NCI-H2171 treated with DMSO at 0.1 percent for 48 hours (cell line): ENCODE data around the gene PRR20G.

Experiments
- DNase-seq: peaks from one replicate; lab custom pipeline; 2025; lab: John Stamatoyannopoulos, UW

Gene PRR20G

DNA sequence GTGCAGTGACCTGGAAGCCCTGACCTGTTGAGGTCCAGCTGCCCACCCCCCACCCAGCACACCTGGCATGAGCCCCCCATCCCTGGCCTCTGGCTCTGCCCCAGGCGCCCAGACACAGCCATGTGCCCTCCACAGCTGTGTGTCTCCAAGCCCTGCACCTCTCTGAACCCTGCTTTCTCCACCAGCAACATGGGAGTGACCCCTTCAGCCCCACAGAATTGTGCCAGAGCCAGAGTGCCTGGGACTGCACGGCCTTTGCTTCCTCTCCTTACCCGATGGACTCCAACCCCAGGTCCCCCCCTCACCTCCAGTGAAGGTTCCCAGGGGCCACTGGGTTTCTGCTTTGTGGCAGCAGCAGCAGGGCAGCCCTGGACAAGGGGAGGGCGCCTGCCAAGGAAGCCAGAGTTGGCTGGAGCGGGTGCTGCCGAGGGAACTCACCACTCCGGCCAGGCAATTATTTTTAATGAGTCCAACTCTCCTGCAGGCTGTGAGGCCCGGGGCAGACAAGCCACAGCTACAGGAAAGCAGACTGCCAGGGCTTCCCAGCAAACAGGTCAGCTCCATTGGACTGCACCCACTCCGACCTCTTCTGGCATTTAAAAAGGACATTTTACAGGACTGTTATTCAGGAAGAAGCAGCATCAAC is 24.1 kb downstream of the PRR20G start:
- no peak for DNase-seq

DNA sequence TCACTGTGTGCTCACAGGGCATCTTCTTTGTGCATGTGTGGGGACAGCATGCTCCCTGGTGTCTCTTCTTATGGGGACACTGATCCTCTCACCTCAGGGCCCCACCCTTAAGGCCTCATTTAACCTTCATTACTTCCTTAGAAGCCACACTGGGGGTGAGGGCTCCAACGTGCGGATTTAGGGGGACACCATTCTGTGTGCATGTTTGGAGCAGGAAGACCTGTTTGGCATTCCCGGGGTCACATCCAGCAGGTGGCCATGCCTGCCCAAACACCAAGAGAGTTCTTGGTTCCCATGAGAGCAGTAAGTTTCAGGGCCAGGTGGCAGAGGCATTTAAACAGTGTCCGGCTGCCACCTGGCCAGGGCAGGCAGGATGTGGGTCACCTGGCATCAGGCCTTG is 24.8 kb downstream of the PRR20G start:
- no peak for DNase-seq

DNA sequence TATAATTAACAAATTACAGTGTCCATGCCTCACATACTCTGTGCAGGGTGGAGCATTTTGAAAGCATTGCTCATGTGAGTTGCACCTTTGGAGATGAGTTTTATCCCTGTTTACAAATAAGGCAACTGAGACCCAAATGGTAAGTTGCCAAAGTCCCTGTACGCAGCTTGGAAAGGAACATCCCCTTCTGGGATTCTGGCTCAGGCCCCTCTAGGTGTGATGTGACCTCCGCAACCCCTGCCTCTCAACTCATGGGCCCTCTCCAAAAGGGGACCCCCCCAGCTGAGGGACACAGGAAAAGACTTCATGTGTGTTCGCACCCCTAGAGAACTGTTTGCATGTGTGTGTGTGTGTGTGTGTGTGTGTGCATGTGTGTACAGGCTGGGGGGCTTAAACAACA is 25.3 kb downstream of the PRR20G start:
- no peak for DNase-seq

DNA sequence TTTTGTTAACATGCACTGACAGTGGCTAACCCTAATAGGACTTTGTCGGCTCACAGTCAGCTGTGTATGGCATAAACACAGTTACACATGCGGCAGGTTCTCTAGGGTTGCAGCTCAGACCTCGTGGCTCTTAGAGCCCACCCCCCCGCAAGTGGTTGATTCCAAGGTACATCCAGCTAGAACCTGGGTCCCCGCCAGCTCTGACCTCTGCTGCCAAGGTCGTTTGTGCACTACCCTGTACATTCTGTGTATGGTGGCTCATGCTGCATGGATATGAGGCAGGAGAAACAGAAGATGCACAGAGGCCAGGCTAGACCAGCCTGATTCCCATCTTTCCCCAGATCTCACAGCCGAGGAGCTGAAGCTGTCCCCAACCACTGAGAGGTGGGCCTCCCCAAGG is 25.9 kb downstream of the PRR20G start:
- DNase-seq: no peak

DNA sequence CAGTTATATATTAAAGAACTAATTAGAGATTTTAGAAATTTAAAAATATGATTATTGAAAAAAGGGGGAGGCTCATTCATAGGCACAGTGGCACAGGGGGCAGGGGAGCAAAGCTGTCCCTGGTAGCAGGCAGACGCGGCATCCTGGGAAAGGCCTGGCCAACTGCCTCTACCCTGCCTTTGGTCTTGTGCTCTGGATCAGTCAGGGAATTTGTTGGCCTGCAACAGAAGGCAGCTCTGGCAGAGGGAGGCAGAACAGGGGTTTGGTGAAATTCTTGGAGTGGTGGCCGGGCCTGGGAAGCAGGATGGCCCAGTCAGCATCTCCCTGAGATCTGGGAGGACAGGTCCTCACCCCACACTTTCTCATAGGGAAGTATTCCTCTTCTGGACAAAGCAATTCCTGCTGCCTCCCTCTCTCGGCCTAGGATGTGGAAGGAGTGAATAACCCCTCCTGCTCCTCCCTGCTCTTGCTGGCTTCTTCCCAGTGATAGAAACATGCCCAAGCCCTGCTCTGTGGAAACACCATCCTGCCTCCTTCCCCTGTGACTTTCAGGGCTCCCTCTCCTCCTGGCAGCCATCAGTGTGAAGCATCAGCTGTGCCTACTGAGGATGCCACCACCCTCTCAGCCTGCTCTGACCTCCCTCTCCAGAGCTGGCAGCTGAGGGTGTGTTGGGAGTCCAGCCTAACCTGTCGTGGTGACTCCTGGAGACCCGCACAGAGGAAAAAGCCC is 26.9 kb downstream of the PRR20G start:
- DNase-seq: no peak

DNA sequence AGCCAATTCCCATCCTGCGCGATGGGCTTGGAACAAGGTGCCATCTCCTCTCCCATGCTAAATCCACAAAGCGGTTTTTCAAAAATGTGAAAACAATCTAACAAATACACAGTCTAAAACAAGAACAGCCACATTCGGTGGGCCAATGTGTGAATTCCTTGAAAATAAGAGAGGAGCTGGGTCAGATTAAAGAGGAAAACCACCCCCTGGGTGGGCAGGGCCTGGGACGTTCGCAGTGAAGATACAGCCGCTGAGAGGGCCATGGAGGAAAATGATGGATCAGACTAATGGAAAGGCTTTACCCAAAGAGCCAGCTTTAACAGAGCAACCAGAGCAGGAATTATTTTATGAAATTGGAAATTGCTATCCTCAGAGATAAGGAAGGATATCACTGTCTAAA is 27.4 kb downstream of the PRR20G start:
- DNase-seq: no peak

DNA sequence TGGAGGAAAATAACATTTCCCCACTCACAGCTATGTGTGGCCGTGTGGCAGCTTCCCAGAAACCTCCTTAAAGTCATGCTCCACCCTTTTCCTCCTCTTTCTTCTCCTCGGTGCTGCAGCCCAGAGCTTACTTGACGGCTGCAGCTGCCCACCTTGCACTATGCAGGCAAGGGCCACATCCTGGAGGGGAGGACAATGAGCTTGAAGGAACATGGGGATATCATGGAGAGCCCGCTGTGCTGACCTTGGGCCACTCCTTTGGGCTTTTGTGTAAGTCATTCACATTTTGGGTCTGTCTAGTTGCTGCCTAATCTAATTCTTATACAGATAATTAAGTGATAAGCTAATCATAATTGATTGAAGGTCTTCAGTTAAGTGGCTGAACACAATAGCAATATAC is 28.0 kb downstream of the PRR20G start:
- no peak for DNase-seq

DNA sequence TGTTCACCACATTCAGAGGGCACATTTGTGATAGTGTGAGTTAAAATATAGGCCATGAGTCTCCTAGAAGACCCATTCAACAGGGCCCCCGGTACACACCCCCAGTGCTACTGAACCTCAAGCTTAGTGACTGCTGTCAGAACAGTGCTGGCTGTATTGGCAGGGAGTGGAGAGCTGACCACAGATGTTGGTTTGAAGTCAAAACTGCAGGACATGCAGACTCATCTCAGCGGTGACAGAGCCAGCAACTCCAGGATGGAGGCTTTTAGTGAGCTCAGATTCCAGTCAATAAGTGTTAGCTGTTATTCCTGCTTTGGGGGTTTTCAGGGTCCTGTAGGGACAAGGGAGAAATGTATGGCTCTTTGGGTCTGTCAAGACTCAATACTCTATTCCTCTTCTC is 29.1 kb downstream of the PRR20G start:
- no peak for DNase-seq

DNA sequence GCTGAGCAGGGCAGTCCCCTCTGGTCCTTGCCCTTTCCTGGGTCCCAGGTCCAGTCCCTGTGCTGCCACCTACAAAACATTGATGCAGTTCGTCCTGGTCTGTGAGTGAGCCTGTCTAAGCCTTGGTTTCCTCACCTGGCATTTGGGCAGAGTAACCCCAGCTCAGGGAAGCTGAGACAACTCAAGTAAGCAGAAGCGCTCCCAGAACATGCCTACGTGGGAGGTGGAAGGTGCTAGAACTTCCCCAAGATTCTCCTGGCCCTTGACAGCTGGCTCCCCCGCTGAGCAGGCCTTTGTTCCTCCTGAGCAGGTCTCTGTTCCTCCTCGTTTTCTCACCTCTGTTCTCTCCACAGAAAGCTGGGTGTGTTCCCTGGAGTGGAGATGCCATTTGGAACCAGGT is 30.5 kb downstream of the PRR20G start:
- DNase-seq: no peak

DNA sequence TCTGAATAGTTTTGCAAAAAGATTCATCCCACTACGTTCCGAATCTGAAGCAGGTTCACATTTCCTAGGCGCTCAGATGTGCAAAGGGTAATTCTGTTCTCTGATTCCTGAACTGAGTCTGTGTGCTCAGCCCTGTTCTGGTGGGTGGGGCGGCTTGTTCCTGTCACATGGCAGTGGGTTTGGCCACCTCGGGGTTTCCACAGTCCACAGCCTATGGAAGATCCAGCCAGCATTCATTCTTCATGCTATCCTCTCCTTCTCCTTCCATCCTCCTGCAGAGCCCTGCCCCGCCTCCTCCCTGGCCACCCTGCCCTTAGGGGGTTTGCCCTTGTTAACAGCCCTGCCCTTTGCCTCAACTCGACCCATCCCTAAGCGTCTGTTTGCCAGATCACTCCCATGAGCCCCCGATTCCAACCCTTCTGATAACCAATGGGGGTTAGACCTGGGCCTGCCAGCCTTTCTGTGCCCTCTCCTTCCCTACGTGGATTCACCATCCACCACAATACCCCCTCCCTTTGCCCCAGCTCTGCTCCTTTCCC is 31.0 kb downstream of the PRR20G start:
- DNase-seq: no peak

DNA sequence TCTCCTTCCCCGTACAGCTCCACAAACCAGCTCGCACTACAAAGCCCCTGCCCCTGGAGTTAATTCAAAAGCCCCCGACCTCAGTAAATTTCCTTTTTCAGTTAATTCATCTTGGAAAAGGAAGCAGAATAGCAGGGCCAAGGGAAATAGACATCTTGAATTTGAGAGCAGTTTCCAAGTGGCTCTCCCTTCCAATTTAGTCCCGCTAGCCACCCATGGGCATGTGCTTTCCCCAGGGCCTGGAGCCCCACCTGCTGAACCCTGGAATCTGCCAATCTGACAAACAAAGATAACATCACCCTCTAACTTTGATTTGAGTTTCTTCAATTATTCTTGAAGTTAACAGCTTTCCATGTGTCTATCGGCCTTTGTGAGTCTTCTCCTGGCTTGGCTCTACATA is 31.7 kb downstream of the PRR20G start:
- DNase-seq: no peak

DNA sequence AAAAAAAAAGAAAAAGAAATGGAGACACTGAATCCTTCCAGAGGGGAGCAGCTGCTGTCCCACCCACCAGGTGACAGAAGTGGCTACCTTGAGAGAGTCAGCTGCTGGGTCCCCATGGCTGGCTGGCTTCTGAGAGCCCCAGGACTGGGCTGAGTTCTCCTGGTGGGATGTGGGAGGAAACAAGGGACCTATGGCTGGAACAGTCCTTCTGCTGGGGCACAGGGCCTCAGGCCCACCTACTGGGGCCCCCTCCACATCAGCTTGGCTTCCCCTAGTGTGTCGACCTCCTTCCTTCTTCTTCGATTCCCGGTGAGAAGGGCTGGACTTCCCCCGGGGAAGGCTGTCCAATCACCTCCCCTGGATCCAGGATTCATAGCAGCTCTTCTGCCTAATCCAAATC is 32.3 kb downstream of the PRR20G start:
- no peak for DNase-seq

DNA sequence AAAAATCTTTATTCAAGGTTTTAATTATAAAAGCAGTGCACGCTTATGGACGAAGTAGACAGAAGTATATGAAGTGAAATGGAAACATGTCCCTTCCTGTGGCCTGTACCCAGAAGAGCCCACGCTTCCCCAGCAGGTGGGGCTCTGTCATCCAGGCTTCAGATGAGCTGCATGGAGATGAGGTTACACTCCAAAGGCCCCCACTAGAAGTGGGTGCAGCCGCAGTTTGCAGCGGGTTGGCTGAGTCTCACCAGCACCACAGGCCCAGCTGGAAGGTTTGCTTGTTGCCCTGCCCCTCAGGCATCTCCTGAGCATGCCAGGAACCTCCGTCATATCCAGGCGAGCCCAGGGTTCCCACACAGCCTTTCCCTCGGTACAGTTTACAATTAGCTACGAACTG is 33.1 kb downstream of the PRR20G start:
- DNase-seq: no peak

DNA sequence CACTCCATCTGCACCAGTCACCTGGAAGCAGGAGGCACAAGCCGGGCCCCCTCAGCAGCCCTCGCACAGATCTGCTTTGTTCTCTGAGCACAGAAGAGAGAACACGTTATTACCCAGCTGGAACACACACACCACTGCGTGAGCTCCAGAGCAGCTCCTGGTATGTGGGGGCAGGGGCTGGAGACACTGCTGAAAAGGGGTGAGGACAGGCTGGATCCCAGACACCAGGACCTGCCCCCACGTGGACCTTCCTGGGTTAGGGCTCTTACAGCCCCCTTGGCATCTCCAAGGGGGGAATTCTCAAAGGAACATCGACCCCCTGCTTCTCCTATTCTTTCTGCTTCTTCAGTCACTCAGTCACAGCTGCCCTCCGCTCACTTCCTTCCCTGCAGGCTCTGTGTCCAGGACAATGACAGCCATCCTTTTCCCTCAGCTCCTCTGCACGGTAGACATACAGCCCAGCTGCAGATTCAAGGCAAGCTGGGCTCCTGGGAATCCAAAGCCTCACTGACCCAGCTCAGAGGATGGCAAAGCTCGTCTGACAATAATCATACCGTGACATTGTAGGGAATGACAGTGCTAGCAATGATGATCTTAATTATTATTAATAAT is 33.7 kb downstream of the PRR20G start:
- DNase-seq: no peak

DNA sequence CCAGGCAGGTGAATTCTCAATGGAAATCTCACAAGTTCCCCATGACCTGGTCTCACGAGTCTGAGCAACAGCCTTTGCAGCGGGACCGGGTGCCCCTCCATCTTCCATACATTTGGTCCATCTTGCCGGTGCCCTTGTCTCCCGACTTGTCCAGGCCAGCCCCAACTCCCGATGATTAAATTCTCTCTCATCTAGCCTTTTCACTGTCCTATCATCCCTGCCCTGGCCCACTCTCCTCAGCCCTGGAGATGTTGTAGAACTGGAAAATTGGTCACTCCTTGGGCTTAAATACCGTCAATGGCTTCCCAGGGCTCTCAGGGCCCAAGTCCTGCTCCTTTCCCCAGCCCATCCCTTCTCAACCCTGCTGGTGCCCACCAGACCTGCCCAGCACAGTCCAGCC is 34.4 kb downstream of the PRR20G start:
- DNase-seq: no peak

DNA sequence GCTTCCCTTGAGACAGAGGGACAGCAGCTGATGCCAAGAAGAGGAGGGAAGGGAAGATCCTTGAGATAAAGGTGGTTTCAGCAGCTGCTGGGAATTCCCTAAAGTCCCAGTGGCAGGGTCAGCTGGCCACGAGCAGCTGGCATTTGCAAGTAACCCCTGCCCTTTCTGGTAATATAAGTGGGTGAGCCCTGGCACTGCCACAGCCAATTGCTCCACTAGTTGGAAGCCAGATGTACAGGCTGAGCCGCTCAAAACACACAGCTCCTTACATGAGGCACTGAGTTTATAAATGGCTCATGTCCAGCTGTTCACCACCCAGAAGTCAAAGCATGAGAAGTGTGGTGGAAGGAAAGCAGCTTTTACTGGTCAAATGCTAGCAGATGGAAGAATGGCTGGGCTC is 35.4 kb downstream of the PRR20G start:
- DNase-seq: no peak

DNA sequence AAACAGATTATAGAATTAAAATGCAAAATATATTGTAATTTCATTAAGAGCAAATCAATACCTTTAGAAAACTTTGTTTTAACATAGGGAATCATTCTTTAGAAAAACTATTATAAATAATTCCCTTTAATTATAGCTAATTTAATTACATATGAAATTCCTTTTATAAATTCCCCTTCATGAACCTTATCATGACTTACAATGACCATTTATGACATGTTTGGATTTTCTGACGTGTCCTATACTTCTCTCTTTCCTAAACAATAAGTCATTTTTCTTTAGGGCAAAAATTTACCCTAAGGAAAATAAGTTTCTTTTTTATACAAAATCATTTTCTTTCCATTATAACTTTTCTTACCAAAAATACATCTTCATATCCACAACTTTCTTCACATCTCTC is 37.8 kb downstream of the PRR20G start:
- no peak for DNase-seq

DNA sequence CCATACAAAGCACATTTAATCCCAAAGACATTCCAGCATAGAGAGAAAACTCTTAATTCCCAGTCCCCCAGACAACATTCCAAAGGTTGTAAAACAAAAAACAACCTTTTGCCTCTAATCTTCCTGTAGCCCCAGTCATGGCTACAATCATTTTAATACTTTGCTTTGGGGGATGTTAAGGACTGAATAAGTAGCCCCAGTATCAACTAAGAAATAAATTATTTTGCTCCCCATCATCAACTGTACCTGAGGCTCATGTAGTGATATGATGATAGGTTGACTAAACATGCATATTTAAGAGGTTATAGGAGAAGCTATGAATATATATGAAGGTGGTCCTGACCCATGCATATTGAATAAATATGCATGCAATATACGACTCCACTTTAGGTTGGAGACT is 40.6 kb downstream of the PRR20G start:
- DNase-seq: no peak

DNA sequence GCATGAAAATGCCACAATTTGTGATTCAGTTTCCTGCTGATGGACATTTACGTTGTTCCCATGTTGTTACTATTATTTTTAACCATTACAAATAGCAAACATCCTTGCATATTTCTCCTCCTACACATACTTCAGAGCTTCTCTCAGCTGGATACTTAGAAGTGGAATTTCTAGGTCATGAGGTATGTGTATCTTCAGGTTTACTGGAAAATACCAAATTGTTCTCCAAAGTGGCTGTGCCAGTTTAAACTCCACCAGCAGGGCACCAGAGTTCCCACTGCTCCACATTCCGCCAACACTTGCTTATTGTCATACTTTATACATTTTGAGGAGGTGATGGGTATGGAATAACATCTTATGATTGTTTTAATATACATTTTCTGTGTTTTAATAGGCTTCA is 49.2 kb downstream of the PRR20G start:
- DNase-seq: no peak

DNA sequence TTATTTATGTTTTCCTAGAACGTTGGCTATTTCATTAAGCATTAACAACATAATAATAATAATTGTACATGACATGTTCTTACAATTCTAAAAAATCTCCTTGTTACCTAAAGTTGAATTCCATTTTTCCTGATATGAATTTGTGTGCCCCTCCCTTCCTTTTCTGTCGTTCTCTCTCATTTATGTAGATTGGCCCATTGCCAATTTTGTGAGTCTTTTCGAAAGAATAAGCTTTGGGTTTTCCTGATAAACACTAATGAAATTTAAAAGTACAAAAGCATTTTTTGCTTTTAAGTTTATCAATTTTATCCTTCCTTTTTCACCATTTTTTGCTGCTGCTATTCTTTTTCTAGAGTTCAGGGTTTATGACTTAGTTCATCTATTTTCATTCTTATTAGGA is 50.0 kb downstream of the PRR20G start:
- no peak for DNase-seq

DNA sequence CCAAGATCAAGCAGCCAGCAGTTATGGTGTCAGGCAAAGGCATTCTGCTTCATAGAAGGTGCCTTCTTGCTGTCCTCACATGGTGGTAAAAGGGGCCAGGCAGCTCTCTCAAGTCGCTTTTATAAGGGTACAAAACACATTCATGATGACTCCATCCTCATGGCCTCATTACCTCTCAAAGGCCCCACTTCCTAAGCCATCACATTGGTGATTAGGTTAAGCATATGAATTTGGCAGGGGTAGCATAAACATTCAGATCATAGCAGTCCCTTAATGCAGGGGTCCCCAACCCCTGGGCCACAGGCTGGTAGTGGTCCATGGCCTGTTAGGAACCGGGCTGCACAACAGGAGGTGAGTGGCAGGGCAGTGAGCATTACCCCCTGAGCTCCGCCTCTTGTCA is 52.1 kb downstream of the PRR20G start:
- no peak for DNase-seq

DNA sequence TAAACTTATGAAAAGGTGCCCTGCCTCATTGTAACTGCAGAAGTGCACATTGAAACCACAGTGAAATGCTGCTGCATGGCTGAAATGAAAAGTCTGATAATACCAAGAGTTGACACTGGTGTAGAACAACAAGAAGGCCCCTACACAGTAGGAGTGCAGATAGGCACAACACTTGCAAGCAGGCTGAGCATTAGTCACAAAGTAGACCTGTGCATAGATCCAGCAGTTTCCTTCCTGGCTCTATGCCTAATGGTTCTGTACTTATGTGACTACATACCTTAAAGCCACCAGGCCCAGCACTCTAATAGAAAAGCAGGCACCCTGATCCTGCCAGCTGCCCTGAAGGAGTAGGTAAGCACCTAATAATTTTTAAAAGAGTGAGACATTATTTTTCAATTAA is 53.1 kb downstream of the PRR20G start:
- DNase-seq: no peak
